Muscle of back (tissue), 11 donors: ENCODE results near the gene TPP2. TPM values are rescaled to one million over a fixed set of nuclear protein-coding genes. Genes with fewer than 3 reads are reported as not detected.

Experiments
- DNase-seq, 3 donors: peaks; one replicate each; pipeline versions ENCODE4 v3.0.0 to v3.0.0-alpha.2; 2013
- polyA plus RNA-seq, 10 donors: library from polyadenylated mRNA; unstranded; fragments of 120-200 nt; gene quantifications; one replicate each; pipeline ENCODE4 v1.2.1, GENCODE V29; 2013; ENCODE audit not compliant: insufficient read length in 10 of 10

Gene TPP2
- polyA plus RNA-seq, 10 donors, result 40.6 to 69.2 (median 54.9) TPM

GRCh38 chr13:102724923-102725322 is 128.1 kb downstream of the TPP2 start:
- peak; percentile 35 to 67 (median 46) for DNase-seq

DNA sequence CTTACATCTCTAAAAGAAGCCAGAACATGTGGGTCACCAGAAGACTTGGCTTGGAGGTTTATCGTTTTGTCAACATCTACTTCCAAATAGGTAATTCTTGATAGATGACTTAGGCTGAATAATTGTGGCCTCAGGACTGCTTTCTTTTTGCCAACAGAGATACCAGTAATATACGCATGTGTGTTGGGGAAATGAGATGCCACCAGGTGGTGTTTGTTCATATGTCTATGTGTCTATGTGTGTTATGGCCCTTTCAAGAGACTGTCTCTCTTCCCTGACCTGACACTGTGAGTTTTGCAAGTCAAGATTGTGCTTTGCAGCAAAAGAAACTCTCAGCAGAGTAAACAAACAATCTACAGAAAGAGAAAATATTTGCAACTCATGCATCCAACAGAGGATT is 129.6 kb downstream of the TPP2 start:
- DNase-seq, result no peak

Other genes starting within 250 kb of the TPP2 start
- gene FGF14, start 194.9 kb upstream of the TPP2 start, polyA plus RNA-seq, result 1 to 10 TPM in 2 of 10 donors, under 1 TPM in 8; 0.17 to 1.6 (median 0.60) TPM
- gene METTL21C, start 98.1 kb downstream of the TPP2 start, polyA plus RNA-seq, result 10 to 100 TPM; 15.9 to 52.0 (median 29.2) TPM
- 10 to 100 TPM; 12.9 to 25.7 (median 14.3) TPM for gene TEX30, start 176.8 kb downstream of the TPP2 start, polyA plus RNA-seq
- gene POGLUT2, start 202.0 kb downstream of the TPP2 start, polyA plus RNA-seq, result 10 to 100 TPM; 27.0 to 39.6 (median 31.1) TPM
- 10 to 100 TPM; 19.3 to 43.8 (median 26.7) TPM for gene BIVM, start 202.1 kb downstream of the TPP2 start, polyA plus RNA-seq
- 10 to 100 TPM; 33.3 to 49.0 (median 42.2) TPM for gene ERCC5, start 249.0 kb downstream of the TPP2 start, polyA plus RNA-seq